K562 (cell line): ENCODE data around the gene BTBD2. TPM values are rescaled to one million over a fixed set of nuclear protein-coding genes. Genes with fewer than 3 reads are reported as not detected.

ENCODE experiments used
- ASH1L ChIP-seq: fragments of 450-650 bp; IDR thresholded peaks from 2 replicates; pipeline ENCODE4 v1.6.1; 2018; ENCODE audit warnings: borderline replicate concordance, mild to moderate bottlenecking, low read depth; ENCODE audit not compliant: partially characterized antibody
- HNRNPH1 ChIP-seq: fragments of 200-400 bp; formaldehyde crosslinking; optimal IDR thresholded peaks from 2 replicates; pipeline ENCODE3; 2017; ENCODE audit warnings: low read depth, mild to moderate bottlenecking, low read length, moderate library complexity
- KDM2B ChIP-seq: fragments of 250-450 bp; sonication (Bioruptor Pico); IDR thresholded peaks from 2 replicates; pipeline ENCODE4 v1.8.0; 2021; ENCODE audit warnings: mild to moderate bottlenecking, moderate library complexity
- NCOA2 ChIP-seq, 2 experiments: fragments of 450-650 bp; IDR thresholded peaks; 2 replicates each; pipeline ENCODE4 v1.6.1; 2018; ENCODE audit warnings: mild to moderate bottlenecking in 2 of 2, moderate library complexity in 1 of 2; ENCODE audit not compliant: partially characterized antibody in 2 of 2
- ZNF583 ChIP-seq: fragments of 250-450 bp; sonication (Bioruptor Pico); IDR thresholded peaks from 2 replicates; pipeline ENCODE4 v1.4.0; 2020
- polyA plus RNA-seq, 8 experiments: library from polyadenylated mRNA; depleted of rRNA in 4 of 8; stranded (reverse) in 5 of 8; unstranded in 3 of 8; fragments of >200 nt; fragmentation: Nextera tagmentation in 2 of 8; fragmentation: Illumina TruSeq in 1 of 8; extraction: Ambion mirVana in 2 of 8; extraction: Trizol in 1 of 8; gene quantifications; 2 replicates each; pipeline versions ENCODE4 v1.2.1 to v1.2.3, GENCODE V29; 2011 to 2014; ENCODE audit warnings: inconsistent platforms in 1 of 8, missing spikeins in 1 of 8
- total RNA-seq, 7 experiments: library from RNA; depleted of rRNA in 6 of 7; stranded (reverse); fragments of >200 nt in 6 of 7; fragmentation: Illumina TruSeq in 2 of 7; extraction: Trizol in 2 of 7; gene quantifications; 2 replicates each; pipeline versions ENCODE4 v1.2.1 to v1.2.3, GENCODE V29; 2011 to 2021; ENCODE audit warnings: low replicate concordance in 1 of 7
- TF ChIP-seq, protein P1 (sequence below), 2 experiments: IDR thresholded peaks in 1 of 2; conservative IDR thresholded peaks in 1 of 2; 2 replicates each; pipeline ENCODE4 v1.6.1; 2016; ENCODE audit warnings: low read depth in 2 of 2, mild to moderate bottlenecking in 1 of 2, missing compliant biosample characterization in 1 of 2, missing genetic modification characterization in 1 of 2, moderate library complexity in 1 of 2
- TF ChIP-seq, protein P2 (sequence below): fragments of 450-650 bp; IDR thresholded peaks from 2 replicates; pipeline ENCODE4 v1.6.1; 2016; ENCODE audit warnings: low read depth
- TF ChIP-seq, protein P3 (sequence below): sonication (generic); formaldehyde crosslinking; IDR thresholded peaks from 2 replicates; pipeline ENCODE4 v1.8.1; 2023; ENCODE audit warnings: mild to moderate bottlenecking, missing genetic modification reagents
- TF ChIP-seq, protein P4 (sequence below): fragments of 250-450 bp; sonication (Bioruptor Pico); IDR thresholded peaks from 2 replicates; pipeline ENCODE4 v1.9.0; 2021; ENCODE audit warnings: mild to moderate bottlenecking

The BTBD2 gene
- total and polyA plus RNA-seq, 9 of the 15 experiments (the other 6 are each of a cell fraction or from before 2014, with no cell fraction given), result 0.10 to 15.6 (median 6.9) TPM

DNA sequence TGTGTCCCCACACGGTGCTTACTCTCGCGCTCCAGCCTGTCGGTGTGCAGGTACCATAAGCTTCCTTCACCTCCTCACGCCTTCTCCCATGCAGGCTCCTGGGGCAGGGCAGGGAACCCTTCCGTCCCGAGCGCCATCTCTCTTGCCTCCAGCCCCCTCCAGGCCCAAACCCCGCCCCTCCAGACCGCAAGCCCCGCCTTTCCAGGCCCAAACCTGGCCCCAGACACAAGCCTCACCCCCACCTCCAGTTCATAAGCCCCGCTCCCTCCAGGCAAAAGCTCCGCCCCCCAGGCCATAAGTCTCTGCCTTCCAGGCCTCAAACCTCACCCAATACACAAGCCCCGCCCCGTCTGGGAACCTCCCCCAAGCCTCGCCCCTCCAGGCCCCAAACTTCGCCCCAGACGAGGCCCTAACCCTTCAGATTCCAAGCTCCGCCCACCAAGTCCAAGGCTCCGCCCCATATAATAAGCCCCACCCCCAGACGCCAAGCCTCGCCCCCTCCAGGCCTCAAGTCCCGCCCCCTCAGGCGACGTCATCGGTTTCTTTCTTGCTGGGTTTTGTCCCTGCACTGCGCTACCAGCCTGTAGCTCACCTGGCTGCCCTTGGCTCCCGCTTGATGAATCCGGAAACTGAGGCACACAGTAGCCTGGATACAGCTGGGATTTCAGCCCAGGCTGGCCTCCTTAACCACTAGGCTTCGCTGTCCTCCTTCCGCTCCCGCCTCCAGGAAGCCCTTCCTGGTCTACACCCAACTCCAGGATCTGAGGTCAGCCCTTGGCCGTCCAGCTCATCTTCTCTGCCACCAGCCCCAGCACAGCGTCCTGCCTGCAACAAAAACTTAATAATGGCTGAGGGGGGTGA, 19.4 kb upstream of the BTBD2 start (continued):
- TF ChIP-seq, protein P1, sequence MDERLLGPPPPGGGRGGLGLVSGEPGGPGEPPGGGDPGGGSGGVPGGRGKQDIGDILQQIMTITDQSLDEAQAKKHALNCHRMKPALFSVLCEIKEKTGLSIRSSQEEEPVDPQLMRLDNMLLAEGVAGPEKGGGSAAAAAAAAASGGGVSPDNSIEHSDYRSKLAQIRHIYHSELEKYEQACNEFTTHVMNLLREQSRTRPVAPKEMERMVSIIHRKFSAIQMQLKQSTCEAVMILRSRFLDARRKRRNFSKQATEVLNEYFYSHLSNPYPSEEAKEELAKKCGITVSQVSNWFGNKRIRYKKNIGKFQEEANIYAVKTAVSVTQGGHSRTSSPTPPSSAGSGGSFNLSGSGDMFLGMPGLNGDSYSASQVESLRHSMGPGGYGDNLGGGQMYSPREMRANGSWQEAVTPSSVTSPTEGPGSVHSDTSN (CRISPR knock-in tag; IDR thresholded peaks at IDR 0.05; ENCODE audit: low read depth), result no peak
- TF ChIP-seq, protein P1 (tag; conservative IDR thresholded peaks at IDR 0.05; ENCODE audit: low read depth), result 0 out of 2 replicates have a peak, but pooled peaks have one; percentile 18
- TF ChIP-seq, protein P2, sequence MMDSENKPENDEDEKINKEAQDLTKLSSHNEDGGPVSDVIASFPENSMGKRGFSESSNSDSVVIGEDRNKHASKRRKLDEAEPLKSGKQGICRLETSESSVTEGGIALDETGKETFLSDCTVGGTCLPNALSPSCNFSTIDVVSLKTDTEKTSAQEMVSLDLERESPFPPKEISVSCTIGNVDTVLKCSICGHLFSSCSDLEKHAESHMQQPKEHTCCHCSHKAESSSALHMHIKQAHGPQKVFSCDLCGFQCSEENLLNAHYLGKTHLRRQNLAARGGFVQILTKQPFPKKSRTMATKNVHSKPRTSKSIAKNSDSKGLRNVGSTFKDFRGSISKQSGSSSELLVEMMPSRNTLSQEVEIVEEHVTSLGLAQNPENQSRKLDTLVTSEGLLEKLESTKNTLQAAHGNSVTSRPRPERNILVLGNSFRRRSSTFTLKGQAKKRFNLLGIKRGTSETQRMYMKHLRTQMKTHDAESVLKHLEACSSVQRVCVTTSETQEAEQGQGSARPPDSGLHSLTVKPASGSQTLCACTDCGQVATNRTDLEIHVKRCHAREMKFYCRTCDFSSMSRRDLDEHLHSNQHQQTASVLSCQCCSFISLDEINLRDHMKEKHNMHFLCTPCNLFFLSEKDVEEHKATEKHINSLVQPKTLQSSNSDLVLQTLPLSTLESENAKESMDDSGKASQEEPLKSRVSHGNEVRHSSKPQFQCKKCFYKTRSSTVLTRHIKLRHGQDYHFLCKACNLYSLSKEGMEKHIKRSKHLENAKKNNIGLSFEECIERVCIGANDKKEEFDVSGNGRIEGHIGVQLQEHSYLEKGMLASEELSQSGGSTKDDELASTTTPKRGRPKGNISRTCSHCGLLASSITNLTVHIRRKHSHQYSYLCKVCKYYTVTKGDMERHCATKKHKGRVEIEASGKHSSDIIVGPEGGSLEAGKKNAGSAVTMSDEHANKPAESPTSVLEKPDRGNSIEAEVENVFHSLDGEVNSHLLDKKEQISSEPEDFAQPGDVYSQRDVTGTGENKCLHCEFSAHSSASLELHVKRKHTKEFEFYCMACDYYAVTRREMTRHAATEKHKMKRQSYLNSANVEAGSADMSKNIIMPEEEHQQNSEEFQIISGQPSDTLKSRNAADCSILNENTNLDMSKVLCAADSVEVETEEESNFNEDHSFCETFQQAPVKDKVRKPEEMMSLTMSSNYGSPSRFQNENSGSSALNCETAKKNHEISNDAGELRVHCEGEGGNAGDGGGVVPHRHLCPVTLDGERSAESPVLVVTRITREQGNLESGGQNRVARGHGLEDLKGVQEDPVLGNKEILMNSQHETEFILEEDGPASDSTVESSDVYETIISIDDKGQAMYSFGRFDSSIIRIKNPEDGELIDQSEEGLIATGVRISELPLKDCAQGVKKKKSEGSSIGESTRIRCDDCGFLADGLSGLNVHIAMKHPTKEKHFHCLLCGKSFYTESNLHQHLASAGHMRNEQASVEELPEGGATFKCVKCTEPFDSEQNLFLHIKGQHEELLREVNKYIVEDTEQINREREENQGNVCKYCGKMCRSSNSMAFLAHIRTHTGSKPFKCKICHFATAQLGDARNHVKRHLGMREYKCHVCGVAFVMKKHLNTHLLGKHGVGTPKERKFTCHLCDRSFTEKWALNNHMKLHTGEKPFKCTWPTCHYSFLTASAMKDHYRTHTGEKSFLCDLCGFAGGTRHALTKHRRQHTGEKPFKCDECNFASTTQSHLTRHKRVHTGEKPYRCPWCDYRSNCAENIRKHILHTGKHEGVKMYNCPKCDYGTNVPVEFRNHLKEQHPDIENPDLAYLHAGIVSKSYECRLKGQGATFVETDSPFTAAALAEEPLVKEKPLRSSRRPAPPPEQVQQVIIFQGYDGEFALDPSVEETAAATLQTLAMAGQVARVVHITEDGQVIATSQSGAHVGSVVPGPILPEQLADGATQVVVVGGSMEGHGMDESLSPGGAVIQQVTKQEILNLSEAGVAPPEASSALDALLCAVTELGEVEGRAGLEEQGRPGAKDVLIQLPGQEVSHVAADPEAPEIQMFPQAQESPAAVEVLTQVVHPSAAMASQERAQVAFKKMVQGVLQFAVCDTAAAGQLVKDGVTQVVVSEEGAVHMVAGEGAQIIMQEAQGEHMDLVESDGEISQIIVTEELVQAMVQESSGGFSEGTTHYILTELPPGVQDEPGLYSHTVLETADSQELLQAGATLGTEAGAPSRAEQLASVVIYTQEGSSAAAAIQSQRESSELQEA, result no peak
- no peak for TF ChIP-seq HNRNPH1
- no peak for TF ChIP-seq NCOA2 (IDR thresholded peaks at IDR 0.05; ENCODE audit: partially characterized antibody in 2 of 2)
- no peak for TF ChIP-seq KDM2B (CRISPR knock-in tag)
- TF ChIP-seq ZNF583 (CRISPR knock-in tag), result no peak
- TF ChIP-seq, protein P3, sequence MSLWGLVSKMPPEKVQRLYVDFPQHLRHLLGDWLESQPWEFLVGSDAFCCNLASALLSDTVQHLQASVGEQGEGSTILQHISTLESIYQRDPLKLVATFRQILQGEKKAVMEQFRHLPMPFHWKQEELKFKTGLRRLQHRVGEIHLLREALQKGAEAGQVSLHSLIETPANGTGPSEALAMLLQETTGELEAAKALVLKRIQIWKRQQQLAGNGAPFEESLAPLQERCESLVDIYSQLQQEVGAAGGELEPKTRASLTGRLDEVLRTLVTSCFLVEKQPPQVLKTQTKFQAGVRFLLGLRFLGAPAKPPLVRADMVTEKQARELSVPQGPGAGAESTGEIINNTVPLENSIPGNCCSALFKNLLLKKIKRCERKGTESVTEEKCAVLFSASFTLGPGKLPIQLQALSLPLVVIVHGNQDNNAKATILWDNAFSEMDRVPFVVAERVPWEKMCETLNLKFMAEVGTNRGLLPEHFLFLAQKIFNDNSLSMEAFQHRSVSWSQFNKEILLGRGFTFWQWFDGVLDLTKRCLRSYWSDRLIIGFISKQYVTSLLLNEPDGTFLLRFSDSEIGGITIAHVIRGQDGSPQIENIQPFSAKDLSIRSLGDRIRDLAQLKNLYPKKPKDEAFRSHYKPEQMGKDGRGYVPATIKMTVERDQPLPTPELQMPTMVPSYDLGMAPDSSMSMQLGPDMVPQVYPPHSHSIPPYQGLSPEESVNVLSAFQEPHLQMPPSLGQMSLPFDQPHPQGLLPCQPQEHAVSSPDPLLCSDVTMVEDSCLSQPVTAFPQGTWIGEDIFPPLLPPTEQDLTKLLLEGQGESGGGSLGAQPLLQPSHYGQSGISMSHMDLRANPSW, result no peak
- TF ChIP-seq, protein P4, sequence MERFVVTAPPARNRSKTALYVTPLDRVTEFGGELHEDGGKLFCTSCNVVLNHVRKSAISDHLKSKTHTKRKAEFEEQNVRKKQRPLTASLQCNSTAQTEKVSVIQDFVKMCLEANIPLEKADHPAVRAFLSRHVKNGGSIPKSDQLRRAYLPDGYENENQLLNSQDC (CRISPR knock-in tag), result no peak
- TF ChIP-seq ASH1L, result no peak
